Activated T-cell treated with anti-CD3 and anti-CD28 coated beads, Interleukin-2, amount 50 U/mL, for 72 hours (primary cell): Measurements from ENCODE around the gene RNF175. TPM values are rescaled to one million over a fixed set of nuclear protein-coding genes. Genes with fewer than 3 reads are reported as not detected.

ENCODE experiments used
- ATAC-seq, 2 donors: fragments of 150-1000 bp; cut with Tn5 transposase; replicated peaks in 1 of 2; 2 replicates each; pipeline ENCODE4 v1.10.0; 2021; ENCODE audit warnings: moderate library complexity in 2 of 2, mild to moderate bottlenecking in 1 of 2
- DNase-seq, 2 donors: peaks; one replicate each; pipeline ENCODE4 v3.0.0; 2021 to 2022; ENCODE audit warnings: mixed read lengths in 1 of 2
- H3K27ac Mint-ChIP-seq: one replicate; pipeline ENCODE4 v1.8.0; 2022; ENCODE audit warnings: mild to moderate bottlenecking, moderate library complexity, mixed read lengths
- H3K27me3 Mint-ChIP-seq: one replicate; pipeline ENCODE4 v1.8.0; 2022; ENCODE audit warnings: low read depth, mixed read lengths
- H3K36me3 Mint-ChIP-seq, 2 donors: one replicate each; pipeline ENCODE4 v1.8.0; 2022; ENCODE audit warnings: mixed read lengths in 2 of 2, mild to moderate bottlenecking in 1 of 2; ENCODE audit not compliant: insufficient read depth in 2 of 2
- H3K4me1 Mint-ChIP-seq: one replicate; pipeline ENCODE4 v1.8.0; 2022; ENCODE audit warnings: low read depth, mixed read lengths
- H3K4me3 Mint-ChIP-seq, 2 donors: one replicate each; pipeline ENCODE4 v1.8.0; 2022; ENCODE audit warnings: mild to moderate bottlenecking in 2 of 2, mixed read lengths in 2 of 2, moderate library complexity in 2 of 2
- H3K9me3 Mint-ChIP-seq, 2 donors: one replicate each; pipeline ENCODE4 v1.8.0; 2022; ENCODE audit warnings: mixed read lengths in 2 of 2
- total RNA-seq, 2 donors: library from RNA; stranded (reverse); gene quantifications; one replicate each; pipeline ENCODE4 v1.2.3, GENCODE V29; 2022

RNF175 gene
- total RNA-seq, 2 donors from 2014 or later = 0.37 TPM; not detected in 1

- H3K4me3 Mint-ChIP-seq = peak overlapping the region; percentile 41 to 54
- H3K9me3 Mint-ChIP-seq = no peaks in the 10 kb centered on the region
- peaks cover 47% of the 10 kb centered on the region for H3K4me1 Mint-ChIP-seq
Measured at GRCh38 chr4:153790500-153790865, 30.7 kb upstream of the RNF175 start.

GRCh38 chr4:153789741-153790499 is 30.1 kb upstream of the RNF175 start:
- peaks cover 0 to 2% of the 10 kb centered on the region in 2 donors for H3K36me3 Mint-ChIP-seq
- ATAC-seq (no peak), DNase-seq (no peak)
- H3K4me3 Mint-ChIP-seq = peak overlapping the region; percentile 54 to 76
- H3K4me1 Mint-ChIP-seq = peaks cover 44% of the 10 kb centered on the region
- H3K27ac Mint-ChIP-seq = no peak overlapping the region
- peaks cover 83% of the 10 kb centered on the region for H3K27me3 Mint-ChIP-seq
- H3K9me3 Mint-ChIP-seq = no peaks in the 10 kb centered on the region

More at GRCh38 chr4:153790500-153790865, 30.7 kb upstream of the RNF175 start:
- Mint-ChIP-seq H3K36me3 (peaks cover 0 to 2% of the 10 kb centered on the region in 2 donors), H3K27ac (no peak overlapping the region), H3K27me3 (peaks cover 89% of the 10 kb centered on the region)
- DNase-seq = no peak
- no peak for ATAC-seq

GRCh38 chr4:153788413-153789276 is 28.8 kb upstream of the RNF175 start, which contains the start of gene SFRP2:
TSS of gene SFRP2 (minus strand) at chr4:153789083. CDS start at chr4:153788835, 248 bp downstream.
- ATAC-seq (peak in 1 of 2 donors; percentile 15), DNase-seq (no peak)
- H3K9me3 Mint-ChIP-seq = no peaks in the 10 kb centered on the region
- peak within 1 kb of the TSS; percentile 76 to 79 for H3K4me3 Mint-ChIP-seq
- H3K36me3 Mint-ChIP-seq = peaks cover 0 to 2% of the 10 kb centered on the region in 2 donors
- H3K4me1 Mint-ChIP-seq = peaks cover 44% of the 10 kb centered on the region
- peaks cover 81% of the 10 kb centered on the region for H3K27me3 Mint-ChIP-seq
- H3K27ac Mint-ChIP-seq = no peak within 1 kb of the TSS

- ATAC-seq (no peak), DNase-seq (no peak)
- H3K27me3 Mint-ChIP-seq = peaks cover 81% of the 10 kb centered on the region
- H3K27ac Mint-ChIP-seq = no peak overlapping the region
- peaks cover 44% of the 10 kb centered on the region for H3K4me1 Mint-ChIP-seq
- H3K9me3 Mint-ChIP-seq = no peaks in the 10 kb centered on the region
- peaks cover 0 to 2% of the 10 kb centered on the region in 2 donors for H3K36me3 Mint-ChIP-seq
- H3K4me3 Mint-ChIP-seq = peak overlapping the region; percentile 76 to 79
Measured at GRCh38 chr4:153788051-153788412, 28.2 kb upstream of the RNF175 start.

- Mint-ChIP-seq H3K4me3 (peak overlapping the region; percentile 76 to 79), H3K9me3 (no peaks in the 10 kb centered on the region), H3K27ac (no peak overlapping the region), H3K4me1 (peaks cover 41% of the 10 kb centered on the region), H3K27me3 (peaks cover 81% of the 10 kb centered on the region), H3K36me3 (peaks cover 0 to 2% of the 10 kb centered on the region in 2 donors)
- DNase-seq (no peak), ATAC-seq (no peak)
Measured at GRCh38 chr4:153787575-153787974, 27.8 kb upstream of the RNF175 start.

GRCh38 chr4:153787061-153787560 is 27.3 kb upstream of the RNF175 start:
- DNase-seq = no peak
- H3K4me3 Mint-ChIP-seq = no peak overlapping the region
- H3K4me1 Mint-ChIP-seq = peaks cover 36% of the 10 kb centered on the region
- H3K27ac Mint-ChIP-seq = no peak overlapping the region
- H3K9me3 Mint-ChIP-seq = no peaks in the 10 kb centered on the region
- peaks cover 81% of the 10 kb centered on the region for H3K27me3 Mint-ChIP-seq
- H3K36me3 Mint-ChIP-seq = peaks cover 0 to 2% of the 10 kb centered on the region in 2 donors
- ATAC-seq = no peak

- peak in 1 of 2 donors; percentile 28 for ATAC-seq
- Mint-ChIP-seq H3K27ac (no peak overlapping the region), H3K4me1 (peaks cover 26% of the 10 kb centered on the region), H3K4me3 (no peak overlapping the region), H3K36me3 (peaks cover 0 to 2% of the 10 kb centered on the region in 2 donors), H3K9me3 (no peaks in the 10 kb centered on the region), H3K27me3 (peaks cover 79% of the 10 kb centered on the region)
- no peak for DNase-seq
Measured at GRCh38 chr4:153785910-153786721, 26.3 kb upstream of the RNF175 start.

GRCh38 chr4:153784166-153784699 is 24.4 kb upstream of the RNF175 start:
- Mint-ChIP-seq H3K27ac (no peak overlapping the region), H3K36me3 (peaks cover 0 to 2% of the 10 kb centered on the region in 2 donors), H3K4me1 (peaks cover 13% of the 10 kb centered on the region), H3K9me3 (no peaks in the 10 kb centered on the region), H3K27me3 (peaks cover 81% of the 10 kb centered on the region), H3K4me3 (no peak overlapping the region)
- ATAC-seq = no peak
- no peak for DNase-seq

- Mint-ChIP-seq H3K4me3 (no peak overlapping the region), H3K27me3 (peaks cover 69% of the 10 kb centered on the region), H3K9me3 (no peaks in the 10 kb centered on the region), H3K4me1 (peaks cover 3% of the 10 kb centered on the region), H3K27ac (no peak overlapping the region), H3K36me3 (no peaks in the 10 kb centered on the region)
- DNase-seq (no peak), ATAC-seq (no peak)
Measured at GRCh38 chr4:153782581-153782980, 22.8 kb upstream of the RNF175 start.

- H3K9me3 Mint-ChIP-seq = no peaks in the 10 kb centered on the region
- no peak overlapping the region for H3K27ac Mint-ChIP-seq
- ATAC-seq = no peak
- H3K4me3 Mint-ChIP-seq = no peak overlapping the region
- H3K4me1 Mint-ChIP-seq = no peaks in the 10 kb centered on the region
- no peaks in the 10 kb centered on the region for H3K36me3 Mint-ChIP-seq
- no peak for DNase-seq
- H3K27me3 Mint-ChIP-seq = peaks cover 63% of the 10 kb centered on the region
Measured at GRCh38 chr4:153781717-153782416, 22.0 kb upstream of the RNF175 start.

- DNase-seq (no peak), ATAC-seq (no peak)
- no peaks in the 10 kb centered on the region for H3K36me3 Mint-ChIP-seq
- peaks cover 63% of the 10 kb centered on the region for H3K27me3 Mint-ChIP-seq
- H3K27ac Mint-ChIP-seq = no peak overlapping the region
- no peaks in the 10 kb centered on the region for H3K9me3 Mint-ChIP-seq
- H3K4me1 Mint-ChIP-seq = no peaks in the 10 kb centered on the region
- no peak overlapping the region for H3K4me3 Mint-ChIP-seq
Measured at GRCh38 chr4:153781280-153781679, 21.5 kb upstream of the RNF175 start.

- no peaks in the 10 kb centered on the region for H3K36me3 Mint-ChIP-seq
- no peak overlapping the region for H3K27ac Mint-ChIP-seq
- peaks cover 63% of the 10 kb centered on the region for H3K27me3 Mint-ChIP-seq
- H3K4me3 Mint-ChIP-seq = no peak overlapping the region
- H3K4me1 Mint-ChIP-seq = no peaks in the 10 kb centered on the region
- ATAC-seq (no peak), DNase-seq (no peak)
- no peaks in the 10 kb centered on the region for H3K9me3 Mint-ChIP-seq
Measured at GRCh38 chr4:153780876-153781275, 21.1 kb upstream of the RNF175 start.
